Measurements from ENCODE around the gene TBCK. TPM values are rescaled to one million over a fixed set of nuclear protein-coding genes. Genes with fewer than 3 reads are reported as not detected.

TBCK gene
- total and polyA plus RNA-seq, 9 of the 15 experiments (the other 6 are each of a cell fraction or from before 2014, with no cell fraction given), result 5.3 to 26.6 (median 16.2) TPM

DNA sequence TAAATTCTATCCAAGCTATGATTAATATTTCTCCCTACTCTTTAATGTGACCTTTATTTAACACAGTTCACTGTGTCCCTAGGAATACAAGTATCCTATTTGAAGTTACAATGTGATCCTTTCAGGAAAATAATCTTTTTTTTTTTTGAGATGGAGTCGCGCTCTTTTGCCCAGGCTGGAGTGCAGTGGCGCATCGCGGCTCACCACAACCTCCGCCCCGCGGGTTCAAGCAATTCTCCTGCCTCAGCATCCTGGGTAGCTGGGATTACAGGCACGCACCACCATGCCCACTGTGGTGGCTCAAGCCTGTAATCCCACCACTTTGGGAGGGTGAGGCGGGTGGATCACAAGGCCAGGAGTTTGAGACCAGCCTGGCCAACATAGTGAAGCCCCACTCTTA is 21.9 kb downstream of the TBCK start:
- H3K4me2 ChIP-seq (ENCODE audit: insufficient read depth, low read length), result no peak overlapping the region
- BruUV-seq (replicated peaks), result no TSS peak
- in situ Hi-C loops (cut with MboI) (no loop called here), intact Hi-C loops (cut with micrococcal nuclease) (no loop called here)
- H4K20me1 ChIP-seq (replicated peaks; ENCODE audit: control insufficient read depth, insufficient read depth, low read length), result no peaks in the 10 kb centered on the region
- no peaks in the 10 kb centered on the region for H3K79me2 ChIP-seq (ENCODE audit: control insufficient read depth, insufficient read depth, low read length)
- FAIRE-seq (no peak), DNase-seq (ENCODE audit: extremely low read depth in 1 of 4, low spot score in 3 of 4) (no peak), ATAC-seq (no peak)
- POLR2A ChIA-PET, result interaction anchor here (0.6 kb wide), 1 partner anchor 56 kb away, joined by 6 read pairs; no protein-coding TSS in a partner anchor
- H3K9me3 ChIP-seq (replicated peaks; ENCODE audit: control insufficient read depth, insufficient read depth, low read depth, low read length), result no peaks in the 10 kb centered on the region
- H3K9ac ChIP-seq (ENCODE audit: insufficient read depth in 1 of 2, low read depth in 2 of 2, low read length in 2 of 2), result no peak overlapping the region
- 96% methylated on average over 8 of the region's 10 CpGs for WGBS (ENCODE audit: insufficient coverage, low coverage, missing lambda C conversion rate)
- H3K9me1 ChIP-seq (ENCODE audit: control insufficient read depth, insufficient read depth, low read length), result no peaks in the 10 kb centered on the region
- TF ChIP-seq GATAD2B (IDR thresholded peaks at IDR 0.05; ENCODE audit: borderline replicate concordance) (no peak), BRD4 (IDR thresholded peaks at IDR 0.05) (no peak), PRMT5 (CRISPR knock-in tag; IDR thresholded peaks at IDR 0.05) (no peak)
- TF ChIP-seq, protein P1, sequence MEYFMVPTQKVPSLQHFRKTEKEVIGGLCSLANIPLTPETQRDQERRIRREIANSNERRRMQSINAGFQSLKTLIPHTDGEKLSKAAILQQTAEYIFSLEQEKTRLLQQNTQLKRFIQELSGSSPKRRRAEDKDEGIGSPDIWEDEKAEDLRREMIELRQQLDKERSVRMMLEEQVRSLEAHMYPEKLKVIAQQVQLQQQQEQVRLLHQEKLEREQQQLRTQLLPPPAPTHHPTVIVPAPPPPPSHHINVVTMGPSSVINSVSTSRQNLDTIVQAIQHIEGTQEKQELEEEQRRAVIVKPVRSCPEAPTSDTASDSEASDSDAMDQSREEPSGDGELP (CRISPR knock-in tag; IDR thresholded peaks at IDR 0.05; ENCODE audit: borderline replicate concordance), result no peak
- TF ChIP-seq, protein P2, sequence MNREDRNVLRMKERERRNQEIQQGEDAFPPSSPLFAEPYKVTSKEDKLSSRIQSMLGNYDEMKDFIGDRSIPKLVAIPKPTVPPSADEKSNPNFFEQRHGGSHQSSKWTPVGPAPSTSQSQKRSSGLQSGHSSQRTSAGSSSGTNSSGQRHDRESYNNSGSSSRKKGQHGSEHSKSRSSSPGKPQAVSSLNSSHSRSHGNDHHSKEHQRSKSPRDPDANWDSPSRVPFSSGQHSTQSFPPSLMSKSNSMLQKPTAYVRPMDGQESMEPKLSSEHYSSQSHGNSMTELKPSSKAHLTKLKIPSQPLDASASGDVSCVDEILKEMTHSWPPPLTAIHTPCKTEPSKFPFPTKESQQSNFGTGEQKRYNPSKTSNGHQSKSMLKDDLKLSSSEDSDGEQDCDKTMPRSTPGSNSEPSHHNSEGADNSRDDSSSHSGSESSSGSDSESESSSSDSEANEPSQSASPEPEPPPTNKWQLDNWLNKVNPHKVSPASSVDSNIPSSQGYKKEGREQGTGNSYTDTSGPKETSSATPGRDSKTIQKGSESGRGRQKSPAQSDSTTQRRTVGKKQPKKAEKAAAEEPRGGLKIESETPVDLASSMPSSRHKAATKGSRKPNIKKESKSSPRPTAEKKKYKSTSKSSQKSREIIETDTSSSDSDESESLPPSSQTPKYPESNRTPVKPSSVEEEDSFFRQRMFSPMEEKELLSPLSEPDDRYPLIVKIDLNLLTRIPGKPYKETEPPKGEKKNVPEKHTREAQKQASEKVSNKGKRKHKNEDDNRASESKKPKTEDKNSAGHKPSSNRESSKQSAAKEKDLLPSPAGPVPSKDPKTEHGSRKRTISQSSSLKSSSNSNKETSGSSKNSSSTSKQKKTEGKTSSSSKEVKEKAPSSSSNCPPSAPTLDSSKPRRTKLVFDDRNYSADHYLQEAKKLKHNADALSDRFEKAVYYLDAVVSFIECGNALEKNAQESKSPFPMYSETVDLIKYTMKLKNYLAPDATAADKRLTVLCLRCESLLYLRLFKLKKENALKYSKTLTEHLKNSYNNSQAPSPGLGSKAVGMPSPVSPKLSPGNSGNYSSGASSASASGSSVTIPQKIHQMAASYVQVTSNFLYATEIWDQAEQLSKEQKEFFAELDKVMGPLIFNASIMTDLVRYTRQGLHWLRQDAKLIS (CRISPR knock-in tag; IDR thresholded peaks at IDR 0.05), result no peak
- TF ChIP-seq, protein P3, sequence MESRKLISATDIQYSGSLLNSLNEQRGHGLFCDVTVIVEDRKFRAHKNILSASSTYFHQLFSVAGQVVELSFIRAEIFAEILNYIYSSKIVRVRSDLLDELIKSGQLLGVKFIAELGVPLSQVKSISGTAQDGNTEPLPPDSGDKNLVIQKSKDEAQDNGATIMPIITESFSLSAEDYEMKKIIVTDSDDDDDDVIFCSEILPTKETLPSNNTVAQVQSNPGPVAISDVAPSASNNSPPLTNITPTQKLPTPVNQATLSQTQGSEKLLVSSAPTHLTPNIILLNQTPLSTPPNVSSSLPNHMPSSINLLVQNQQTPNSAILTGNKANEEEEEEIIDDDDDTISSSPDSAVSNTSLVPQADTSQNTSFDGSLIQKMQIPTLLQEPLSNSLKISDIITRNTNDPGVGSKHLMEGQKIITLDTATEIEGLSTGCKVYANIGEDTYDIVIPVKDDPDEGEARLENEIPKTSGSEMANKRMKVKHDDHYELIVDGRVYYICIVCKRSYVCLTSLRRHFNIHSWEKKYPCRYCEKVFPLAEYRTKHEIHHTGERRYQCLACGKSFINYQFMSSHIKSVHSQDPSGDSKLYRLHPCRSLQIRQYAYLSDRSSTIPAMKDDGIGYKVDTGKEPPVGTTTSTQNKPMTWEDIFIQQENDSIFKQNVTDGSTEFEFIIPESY (CRISPR knock-in tag; IDR thresholded peaks at IDR 0.05), result peak; percentile 88
- no peak overlapping the region for H2AFZ ChIP-seq (ENCODE audit: low read depth, low read length)
- no peaks in the 10 kb centered on the region for H3K27me3 ChIP-seq (ENCODE audit: control insufficient read depth in 2 of 2, insufficient read depth in 2 of 2, low read length in 2 of 2)
- CTCF ChIA-PET (ENCODE audit: low intra/inter-chr PET ratio), result no interaction called here
- H3K27ac ChIP-seq (ENCODE audit: extremely low read depth, low read depth, low read length), result no peak overlapping the region
- no peaks in the 10 kb centered on the region for H3K4me1 ChIP-seq (replicated peaks in 1 of 2; ENCODE audit: control insufficient read depth in 2 of 2, insufficient read depth in 2 of 2, low read length in 2 of 2)
- H3K4me3 ChIP-seq, result no peak overlapping the region
- H3K36me3 ChIP-seq (ENCODE audit: control insufficient read depth, insufficient read depth, low read length), result peaks cover 32% of the 10 kb centered on the region; the same call in 1 of the 3 replicates

All from K562 (cell line).